Stimulated activated CD4-positive, alpha-beta T cell treated with anti-CD3 and anti-CD28 coated beads, Interleukin-2, amount 100 ng/mL, for 48 hours (primary cell): ENCODE results near the gene CLDN6.

ENCODE experiments used
- DNase-seq, 2 donors: peaks; one replicate each; pipeline ENCODE4 v3.0.0-alpha.2; 2020

CLDN6 gene

GRCh38 chr16:3026609-3027488, 8.9 kb upstream of the CLDN6 start:
- DNase-seq: no peak

GRCh38 chr16:3026003-3026378, 8.0 kb upstream of the CLDN6 start:
- no peak for DNase-seq

GRCh38 chr16:3025032-3026002, 7.3 kb upstream of the CLDN6 start:
- no peak for DNase-seq

GRCh38 chr16:3023669-3024478, 5.9 kb upstream of the CLDN6 start, which contains the start of the genes HCFC1R1 and THOC6:
HCFC1R1 (minus strand) TSS chr16:3023942; CDS start chr16:3023941, 1 bp downstream.
THOC6 (plus strand) TSS chr16:3024035; CDS start chr16:3024327, 292 bp downstream.
- DNase-seq: peak; percentile 90 to 92

GRCh38 chr16:3023415-3023668, 5.4 kb upstream of the CLDN6 start:
- DNase-seq: no peak

DNA sequence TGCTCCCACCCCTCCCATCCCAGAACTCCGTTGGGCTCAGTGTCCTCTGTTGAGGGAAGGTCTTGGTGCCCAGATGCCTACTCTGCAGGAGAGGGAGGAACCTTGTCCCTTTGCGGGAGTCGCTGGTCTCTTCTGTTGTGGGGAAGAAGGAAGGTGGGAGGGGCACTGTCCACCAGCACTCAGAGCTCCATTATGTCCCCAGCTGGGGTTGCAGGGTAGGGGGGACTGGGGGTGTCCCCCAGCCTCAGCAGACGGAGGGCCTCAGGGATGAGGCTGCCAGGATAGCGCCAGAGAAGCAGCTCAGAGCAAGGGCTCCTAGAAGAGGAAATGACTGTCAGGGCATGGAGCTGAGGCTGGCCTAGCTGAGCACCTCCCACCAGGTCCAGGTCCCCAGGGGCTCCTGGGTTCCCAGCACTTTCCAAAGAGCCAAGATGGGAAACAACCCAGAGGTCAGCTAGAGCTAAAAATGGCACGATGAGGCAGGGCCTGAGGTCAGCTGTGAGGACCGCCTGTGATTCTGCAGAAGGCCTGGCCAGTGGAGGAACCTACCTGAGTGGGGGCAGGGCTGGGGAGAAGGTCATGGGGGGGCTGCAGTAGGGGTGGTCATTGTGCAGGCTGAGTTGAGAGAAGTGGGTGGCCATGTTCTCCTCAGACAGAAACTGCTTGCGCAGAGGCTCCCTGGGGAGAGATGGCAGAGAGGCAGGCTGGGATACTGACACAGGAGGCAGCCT, 4.9 kb upstream of the CLDN6 start:
- no peak for DNase-seq

- DNase-seq: peak; percentile 85 to 87
Measured at GRCh38 chr16:3022208-3022683, 4.3 kb upstream of the CLDN6 start.

- DNase-seq: peak; percentile 76 to 79
Measured at GRCh38 chr16:3021449-3022207, 3.6 kb upstream of the CLDN6 start.

DNA sequence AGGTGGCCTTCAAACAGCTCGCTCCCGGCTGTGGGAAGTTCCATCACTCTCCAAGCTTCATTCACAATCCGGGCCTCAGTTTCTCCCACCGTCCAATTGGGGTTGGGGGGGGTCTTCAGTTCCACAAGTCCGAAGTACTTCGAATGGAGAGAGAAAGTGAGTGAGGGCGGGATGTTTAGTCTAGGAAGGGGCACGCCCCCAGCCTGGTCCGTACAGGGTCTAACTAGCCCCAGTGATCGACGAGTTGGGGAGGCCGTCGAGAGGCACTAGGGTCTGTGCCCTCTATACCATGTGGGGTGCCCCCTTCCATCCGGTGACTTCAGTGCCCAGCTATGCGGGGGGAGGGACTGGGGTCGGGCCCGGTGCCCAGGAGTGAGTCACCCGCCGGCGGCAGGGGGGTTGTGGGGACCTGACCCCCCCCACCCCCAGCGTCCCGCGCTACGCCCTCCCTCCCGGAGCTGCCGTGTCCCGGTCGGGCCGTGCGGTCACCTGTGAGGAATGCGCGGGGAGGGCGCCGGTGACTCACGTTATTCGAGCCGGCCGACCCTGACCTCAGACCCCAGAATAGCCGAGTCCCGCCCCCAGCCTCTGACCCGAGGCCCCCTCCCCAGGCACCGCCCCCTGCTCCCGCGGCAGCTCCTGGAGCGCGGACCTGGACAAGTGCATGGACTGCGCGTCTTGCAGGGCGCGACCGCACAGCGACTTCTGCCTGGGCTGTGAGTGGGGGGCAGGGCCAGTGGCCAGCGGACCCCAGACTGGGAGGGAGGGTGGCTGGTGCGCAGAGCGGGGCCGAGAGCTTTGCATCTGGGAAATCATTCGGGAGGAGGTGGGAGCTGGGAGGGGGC, 2.8 kb upstream of the CLDN6 start:
- DNase-seq: peak in 1 of 2 donors; percentile 26

DNA sequence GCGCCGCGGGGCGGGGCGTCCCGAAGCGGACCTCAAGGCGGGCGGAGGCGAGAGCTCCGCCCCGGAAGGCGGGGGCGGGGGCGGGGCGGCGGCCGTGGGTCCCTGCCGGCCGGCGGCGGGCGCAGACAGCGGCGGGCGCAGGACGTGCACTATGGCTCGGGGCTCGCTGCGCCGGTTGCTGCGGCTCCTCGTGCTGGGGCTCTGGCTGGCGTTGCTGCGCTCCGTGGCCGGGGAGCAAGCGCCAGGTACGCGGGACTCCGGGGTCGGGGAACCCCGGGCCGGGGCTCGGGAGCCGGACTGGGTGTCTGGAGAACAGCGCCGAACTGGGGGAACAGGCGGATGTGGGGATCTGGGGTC, 2.2 kb upstream of the CLDN6 start, which contains the start of gene TNFRSF12A:
TNFRSF12A (plus strand) TSS at position 122 of the 357 bp plus-strand sequence; CDS start at position 152, 30 bp downstream.
- peak; percentile 61 to 67 for DNase-seq

GRCh38 chr16:3019594-3020246, 1.7 kb upstream of the CLDN6 start:
- no peak for DNase-seq

- no peak for DNase-seq
Measured at GRCh38 chr16:3017344-3017743, 639 bp downstream of the CLDN6 start.

GRCh38 chr16:3015865-3016521, 2.0 kb downstream of the CLDN6 start:
- no peak for DNase-seq

- no peak for DNase-seq
Measured at GRCh38 chr16:3014971-3015370, 3.0 kb downstream of the CLDN6 start.

DNA sequence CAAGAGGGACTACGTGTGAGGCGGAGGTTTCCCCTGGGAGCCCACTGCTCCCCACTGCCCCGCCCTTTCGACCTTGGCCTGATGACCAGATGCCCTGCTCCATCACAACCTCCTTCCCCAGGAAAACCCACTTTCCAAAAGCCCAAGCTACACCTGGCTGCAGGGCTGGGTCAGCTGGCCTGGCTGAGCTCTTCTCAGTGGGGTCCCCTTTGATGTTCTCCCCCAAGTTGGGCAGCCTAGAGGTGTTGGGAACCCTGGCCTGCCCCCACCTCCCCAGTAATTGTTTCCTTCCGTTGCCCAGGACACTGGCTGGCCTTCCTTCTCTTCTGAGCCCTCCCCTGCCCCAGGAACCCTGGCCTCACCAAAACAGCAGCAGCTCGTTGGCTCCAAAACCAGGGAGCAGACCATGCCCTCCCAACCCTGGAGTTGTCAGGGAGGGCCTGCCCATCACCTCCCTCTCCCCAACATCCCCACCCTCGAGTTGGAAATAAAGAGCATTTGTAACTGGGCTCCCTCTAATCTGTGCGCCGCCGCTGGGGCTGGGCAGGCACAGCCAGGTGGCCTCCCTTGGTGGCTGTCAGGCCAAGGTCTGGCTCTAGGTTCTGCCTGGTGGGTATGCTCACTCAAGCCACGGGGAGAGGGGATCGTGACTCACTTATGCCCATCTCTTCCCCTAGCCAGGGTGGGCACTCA, 3.8 kb downstream of the CLDN6 start:
- DNase-seq: no peak

- DNase-seq: no peak
Measured at GRCh38 chr16:3013491-3013951, 4.5 kb downstream of the CLDN6 start.

DNA sequence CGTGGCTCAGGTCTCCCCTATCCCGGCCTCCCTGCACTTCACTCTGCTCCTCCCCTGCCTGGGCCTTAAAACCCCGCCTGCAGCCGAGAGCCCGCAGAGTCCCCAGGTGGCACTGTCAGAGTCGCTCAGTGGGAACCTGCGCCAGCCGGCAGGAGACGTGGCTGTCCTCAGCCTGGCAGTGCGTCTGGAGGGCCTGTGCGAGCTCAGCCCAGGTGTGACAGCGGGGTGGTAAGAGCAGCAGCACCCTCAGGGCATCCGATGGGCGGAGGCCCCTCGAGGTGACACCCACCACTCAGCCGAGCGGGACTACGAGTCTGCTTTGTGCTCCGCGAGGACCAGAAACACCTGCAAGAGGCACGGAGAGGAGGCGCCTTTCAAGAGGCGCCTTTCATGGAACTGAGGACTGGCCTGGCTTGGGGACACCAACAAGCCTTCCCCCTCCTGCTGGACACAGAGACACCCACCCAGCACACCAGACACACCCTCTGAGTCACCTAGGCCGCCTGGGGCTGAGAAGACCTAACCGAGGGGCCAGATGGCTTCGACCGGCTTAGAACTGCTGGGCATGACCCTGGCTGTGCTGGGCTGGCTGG, 5.1 kb downstream of the CLDN6 start, which contains the start of gene CLDN9:
CLDN9 (plus strand) TSS at position 96 of the 593 bp plus-strand sequence; CDS start at position 536, 440 bp downstream.
- DNase-seq: no peak

GRCh38 chr16:3012246-3012645, 5.7 kb downstream of the CLDN6 start:
- DNase-seq: no peak
